ENCODE data around the gene KRT10.

DNA sequence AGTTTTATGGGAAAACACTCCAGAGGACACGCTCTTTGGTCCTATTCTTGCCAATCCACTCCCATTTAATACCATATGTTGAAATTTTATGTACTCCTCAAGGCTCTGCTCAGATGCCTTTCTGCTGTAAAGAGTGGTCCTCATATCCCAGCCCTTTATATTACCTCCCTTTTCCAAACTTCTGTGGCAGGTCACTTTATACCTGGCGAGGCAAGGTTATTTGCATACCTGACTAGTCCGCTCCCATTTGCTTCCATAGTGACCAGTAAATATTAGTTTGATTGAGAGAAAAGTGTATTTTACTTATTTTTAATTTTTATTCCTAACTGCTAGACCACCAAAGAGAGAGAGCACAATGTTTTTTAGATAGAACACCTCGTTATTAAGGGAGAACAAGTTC, 27.3 kb upstream of the KRT10 start:
- TF ChIP-seq YY1 (IDR thresholded peaks at IDR 0.05; ENCODE audit: low read depth) (no peak), GABPA (IDR thresholded peaks at IDR 0.05; ENCODE audit: low read depth) (no peak), EP300 (IDR thresholded peaks at IDR 0.05; ENCODE audit: borderline replicate concordance in 1 of 2, low read depth in 1 of 2, low read length in 1 of 2) (no peak), POLR2AphosphoS5 (IDR thresholded peaks at IDR 0.05; ENCODE audit: low read depth, low read length) (no peak), TAF1 (IDR thresholded peaks at IDR 0.05; ENCODE audit: borderline replicate concordance, low read depth, low read length) (no peak)
- TF ChIP-seq, protein P1, sequence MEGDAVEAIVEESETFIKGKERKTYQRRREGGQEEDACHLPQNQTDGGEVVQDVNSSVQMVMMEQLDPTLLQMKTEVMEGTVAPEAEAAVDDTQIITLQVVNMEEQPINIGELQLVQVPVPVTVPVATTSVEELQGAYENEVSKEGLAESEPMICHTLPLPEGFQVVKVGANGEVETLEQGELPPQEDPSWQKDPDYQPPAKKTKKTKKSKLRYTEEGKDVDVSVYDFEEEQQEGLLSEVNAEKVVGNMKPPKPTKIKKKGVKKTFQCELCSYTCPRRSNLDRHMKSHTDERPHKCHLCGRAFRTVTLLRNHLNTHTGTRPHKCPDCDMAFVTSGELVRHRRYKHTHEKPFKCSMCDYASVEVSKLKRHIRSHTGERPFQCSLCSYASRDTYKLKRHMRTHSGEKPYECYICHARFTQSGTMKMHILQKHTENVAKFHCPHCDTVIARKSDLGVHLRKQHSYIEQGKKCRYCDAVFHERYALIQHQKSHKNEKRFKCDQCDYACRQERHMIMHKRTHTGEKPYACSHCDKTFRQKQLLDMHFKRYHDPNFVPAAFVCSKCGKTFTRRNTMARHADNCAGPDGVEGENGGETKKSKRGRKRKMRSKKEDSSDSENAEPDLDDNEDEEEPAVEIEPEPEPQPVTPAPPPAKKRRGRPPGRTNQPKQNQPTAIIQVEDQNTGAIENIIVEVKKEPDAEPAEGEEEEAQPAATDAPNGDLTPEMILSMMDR (IDR thresholded peaks at IDR 0.05): no peak

All from SK-N-SH (cell line).